ENCODE data around the gene DUSP5.

The DUSP5 gene

GRCh38 chr10:110548002-110548401, 50.3 kb downstream of the DUSP5 start:
- Histone ChIP-seq H3K4me2 (ENCODE audit: low read length) (no peak overlapping the region), H3K27ac (no peak overlapping the region), H3K36me3 (ENCODE audit: control insufficient read depth, insufficient read depth, low read length) (no peaks in the 10 kb centered on the region), H3K79me2 (no peaks in the 10 kb centered on the region), H3K4me1 (peaks cover 4% of the 10 kb centered on the region), H3K9me3 (ENCODE audit: control insufficient read depth, low read length) (no peaks in the 10 kb centered on the region), H3K4me3 (ENCODE audit: low read depth, low read length) (no peak overlapping the region), H2AFZ (no peak overlapping the region), H3K9ac (no peak overlapping the region), H3K27me3 (ENCODE audit: control insufficient read depth, insufficient read depth, low read length) (no peaks in the 10 kb centered on the region)
- TF ChIP-seq CTCF (IDR thresholded peaks at IDR 0.05) = no peak

GRCh38 chr10:110549211-110549610, 51.5 kb downstream of the DUSP5 start:
- no peaks in the 10 kb centered on the region for H3K27me3 ChIP-seq (ENCODE audit: control insufficient read depth, insufficient read depth, low read length)
- H3K36me3 ChIP-seq (ENCODE audit: control insufficient read depth, insufficient read depth, low read length) = no peaks in the 10 kb centered on the region

GRCh38 chr10:110553905-110554304, 56.2 kb downstream of the DUSP5 start:
- Histone ChIP-seq H3K79me2 (no peaks in the 10 kb centered on the region), H2AFZ (no peak overlapping the region), H3K27ac (no peak overlapping the region), H3K4me3 (ENCODE audit: low read depth, low read length) (no peak overlapping the region), H3K27me3 (ENCODE audit: control insufficient read depth, insufficient read depth, low read length) (no peaks in the 10 kb centered on the region), H3K36me3 (ENCODE audit: control insufficient read depth, insufficient read depth, low read length) (no peaks in the 10 kb centered on the region), H3K4me1 (no peaks in the 10 kb centered on the region), H3K9me3 (ENCODE audit: control insufficient read depth, low read length) (no peaks in the 10 kb centered on the region), H3K9ac (no peak overlapping the region), H3K4me2 (ENCODE audit: low read length) (no peak overlapping the region)
- no peak for TF ChIP-seq CTCF (IDR thresholded peaks at IDR 0.05)

More at GRCh38 chr10:110549211-110549610, 51.5 kb downstream of the DUSP5 start:
- H3K4me3 ChIP-seq (ENCODE audit: low read depth, low read length) = no peak overlapping the region
- H3K79me2 ChIP-seq = no peaks in the 10 kb centered on the region
- TF ChIP-seq CTCF (IDR thresholded peaks at IDR 0.05) = no peak
- H3K9ac ChIP-seq = no peak overlapping the region
- peaks cover 4% of the 10 kb centered on the region for H3K4me1 ChIP-seq
- H3K27ac ChIP-seq = no peak overlapping the region
- no peaks in the 10 kb centered on the region for H3K9me3 ChIP-seq (ENCODE audit: control insufficient read depth, low read length)
- H2AFZ ChIP-seq = no peak overlapping the region
- H3K4me2 ChIP-seq (ENCODE audit: low read length) = no peak overlapping the region

- no peak overlapping the region for H2AFZ ChIP-seq
- H3K79me2 ChIP-seq = no peaks in the 10 kb centered on the region
- H3K4me2 ChIP-seq (ENCODE audit: low read length) = no peak overlapping the region
- no peaks in the 10 kb centered on the region for H3K9me3 ChIP-seq (ENCODE audit: control insufficient read depth, low read length)
- no peak for TF ChIP-seq CTCF (IDR thresholded peaks at IDR 0.05)
- H3K27ac ChIP-seq = no peak overlapping the region
- H3K36me3 ChIP-seq (ENCODE audit: control insufficient read depth, insufficient read depth, low read length) = no peaks in the 10 kb centered on the region
- no peak overlapping the region for H3K4me3 ChIP-seq (ENCODE audit: low read depth, low read length)
- no peaks in the 10 kb centered on the region for H3K4me1 ChIP-seq
- no peaks in the 10 kb centered on the region for H3K27me3 ChIP-seq (ENCODE audit: control insufficient read depth, insufficient read depth, low read length)
- H3K9ac ChIP-seq = no peak overlapping the region
Observed at GRCh38 chr10:110556296-110556695, 58.6 kb downstream of the DUSP5 start.

GRCh38 chr10:110556969-110557601, 59.4 kb downstream of the DUSP5 start:
- no peak overlapping the region for H3K4me3 ChIP-seq (ENCODE audit: low read depth, low read length)
- no peaks in the 10 kb centered on the region for H3K36me3 ChIP-seq (ENCODE audit: control insufficient read depth, insufficient read depth, low read length)
- H3K4me2 ChIP-seq (ENCODE audit: low read length) = no peak overlapping the region
- H3K27ac ChIP-seq = no peak overlapping the region
- peak; percentile 83 for TF ChIP-seq CTCF (IDR thresholded peaks at IDR 0.05)
- no peaks in the 10 kb centered on the region for H3K9me3 ChIP-seq (ENCODE audit: control insufficient read depth, low read length)
- H3K9ac ChIP-seq = no peak overlapping the region
- no peaks in the 10 kb centered on the region for H3K79me2 ChIP-seq
- H2AFZ ChIP-seq = peak overlapping the region; percentile 82
- no peaks in the 10 kb centered on the region for H3K4me1 ChIP-seq
- H3K27me3 ChIP-seq (ENCODE audit: control insufficient read depth, insufficient read depth, low read length) = no peaks in the 10 kb centered on the region
